ENCODE data around the gene AFAP1L2. TPM values are rescaled to one million over a fixed set of nuclear protein-coding genes. Genes with fewer than 3 reads are reported as not detected.

AFAP1L2 gene
- total RNA-seq, 2 donors from 2014 or later, result 5.8 to 6.3 TPM

GRCh38 chr10:114392112-114392835, 12.0 kb downstream of the AFAP1L2 start:
- H3K27me3 ChIP-seq, result no peaks in the 10 kb centered on the region
- peaks cover 0 to 25% of the 10 kb centered on the region in 2 donors for H3K4me1 ChIP-seq
- no peaks in the 10 kb centered on the region for H3K9me3 ChIP-seq
- no peak overlapping the region for H3K27ac ChIP-seq
- TF ChIP-seq CTCF (IDR thresholded peaks at IDR 0.05), result no peak
- no peaks in the 10 kb centered on the region for H3K36me3 ChIP-seq
- DNase-seq (ENCODE audit: low spot score), result no peak
- H3K4me3 ChIP-seq, result no peak overlapping the region

- Histone ChIP-seq H3K27ac (no peak overlapping the region), H3K9me3 (no peaks in the 10 kb centered on the region), H3K4me3 (no peak overlapping the region), H3K36me3 (no peaks in the 10 kb centered on the region), H3K27me3 (no peaks in the 10 kb centered on the region), H3K4me1 (peaks cover 0 to 21% of the 10 kb centered on the region in 2 donors)
- DNase-seq (ENCODE audit: low spot score), result no peak
- TF ChIP-seq CTCF (IDR thresholded peaks at IDR 0.05), result no peak
These were observed 12.7 kb downstream of the AFAP1L2 start for GRCh38 chr10:114391599-114391998.

GRCh38 chr10:114389426-114389825, 14.9 kb downstream of the AFAP1L2 start:
- Histone ChIP-seq H3K9me3 (no peaks in the 10 kb centered on the region), H3K27ac (no peak overlapping the region), H3K4me1 (peaks cover 0 to 19% of the 10 kb centered on the region in 2 donors), H3K4me3 (no peak overlapping the region), H3K27me3 (no peaks in the 10 kb centered on the region), H3K36me3 (no peaks in the 10 kb centered on the region)
- no peak for DNase-seq (ENCODE audit: low spot score)
- TF ChIP-seq CTCF (IDR thresholded peaks at IDR 0.05), result no peak

GRCh38 chr10:114388275-114388674, 16.0 kb downstream of the AFAP1L2 start:
- no peaks in the 10 kb centered on the region for H3K36me3 ChIP-seq
- no peak overlapping the region for H3K4me3 ChIP-seq
- H3K4me1 ChIP-seq, result peaks cover 0 to 19% of the 10 kb centered on the region in 2 donors
- H3K27me3 ChIP-seq, result no peaks in the 10 kb centered on the region
- TF ChIP-seq CTCF (IDR thresholded peaks at IDR 0.05), result no peak
- no peaks in the 10 kb centered on the region for H3K9me3 ChIP-seq
- DNase-seq (ENCODE audit: low spot score), result no peak
- H3K27ac ChIP-seq, result no peak overlapping the region

GRCh38 chr10:114387784-114388183, 16.5 kb downstream of the AFAP1L2 start:
- no peak for TF ChIP-seq CTCF (IDR thresholded peaks at IDR 0.05)
- no peaks in the 10 kb centered on the region for H3K36me3 ChIP-seq
- H3K9me3 ChIP-seq, result no peaks in the 10 kb centered on the region
- no peaks in the 10 kb centered on the region for H3K27me3 ChIP-seq
- H3K4me3 ChIP-seq, result no peak overlapping the region
- no peak overlapping the region for H3K27ac ChIP-seq
- no peak for DNase-seq (ENCODE audit: low spot score)
- peaks cover 0 to 14% of the 10 kb centered on the region in 2 donors for H3K4me1 ChIP-seq

- Histone ChIP-seq H3K4me3 (no peak overlapping the region), H3K27me3 (no peaks in the 10 kb centered on the region), H3K4me1 (peaks cover 0 to 13% of the 10 kb centered on the region in 2 donors), H3K27ac (no peak overlapping the region), H3K36me3 (no peaks in the 10 kb centered on the region), H3K9me3 (no peaks in the 10 kb centered on the region)
- DNase-seq (ENCODE audit: low spot score), result no peak
- TF ChIP-seq CTCF (IDR thresholded peaks at IDR 0.05), result no peak
These were observed 17.9 kb downstream of the AFAP1L2 start for GRCh38 chr10:114386452-114386851.

Measured in right atrium auricular region (tissue), 2 donors.